Hematopoietic multipotent progenitor cell (in vitro differentiated cells): ENCODE results near the gene ZNF729. TPM values are rescaled to one million over a fixed set of nuclear protein-coding genes. Genes with fewer than 3 reads are reported as not detected.
"Not testable (repeated sequence)": the region's sequence is repeated elsewhere in the genome, so short reads cannot be mapped to it uniquely, and the experiment has no call there.

Experiments used
- DNase-seq, 3 donors: peaks; one replicate each; pipeline ENCODE4 v3.0.0-alpha.2; 2011 to 2015; ENCODE audit warnings: low read depth in 2 of 3, low spot score in 2 of 3
- small RNA-seq: library from RNA; depleted of rRNA; stranded (forward); fragments of <200 nt; gene quantifications from one replicate; pipeline ENCODE3, GENCODE V24; 2012
- total RNA-seq: library from RNA; depleted of rRNA; stranded (reverse); fragments of >200 nt; gene quantifications from one replicate; pipeline ENCODE4 v1.2.3, GENCODE V29; 2012

Gene ZNF729
- total RNA-seq: not detected

DNA sequence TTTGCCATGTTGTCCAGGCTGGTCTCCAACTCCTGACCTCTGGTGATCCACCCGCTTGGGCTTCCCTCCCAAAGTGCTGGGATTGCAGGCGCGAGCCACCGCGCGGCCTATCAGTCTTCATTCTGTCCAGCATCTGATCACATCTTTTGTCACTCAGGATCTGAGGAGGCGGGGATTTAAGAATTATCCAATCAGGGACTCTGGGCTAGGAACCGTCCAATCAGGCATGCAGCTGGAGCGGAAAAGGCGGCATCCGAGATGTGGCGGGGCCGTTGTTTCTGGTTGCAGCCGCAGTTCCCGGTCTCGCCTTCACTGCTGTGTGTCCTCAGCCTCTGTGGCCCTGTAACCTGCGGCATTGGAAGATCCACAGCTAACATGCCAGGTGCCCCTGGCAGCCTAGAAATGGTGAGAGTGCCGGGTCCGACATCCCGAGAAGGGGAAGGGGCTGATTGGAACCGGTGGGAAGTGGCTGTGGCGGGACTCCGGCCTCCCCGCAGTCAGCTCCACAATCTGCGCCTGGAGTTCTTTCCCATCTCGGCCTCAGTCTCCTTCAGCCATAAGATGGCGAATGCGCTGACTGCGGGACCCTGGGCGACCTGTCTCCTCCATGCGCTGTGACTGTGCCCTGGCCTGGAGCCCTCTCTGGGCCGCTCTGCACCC is at the start of gene ZNF729:
Gene ZNF729, plus strand, starts transcription at position 291 of the 660 bp plus-strand sequence. Its CDS starts 85 bp downstream, at position 376.
- DNase-seq: no peak

GRCh38 chr19:22256856-22257255 is 29.4 kb upstream of the ZNF729 start:
- no peak for DNase-seq

DNA sequence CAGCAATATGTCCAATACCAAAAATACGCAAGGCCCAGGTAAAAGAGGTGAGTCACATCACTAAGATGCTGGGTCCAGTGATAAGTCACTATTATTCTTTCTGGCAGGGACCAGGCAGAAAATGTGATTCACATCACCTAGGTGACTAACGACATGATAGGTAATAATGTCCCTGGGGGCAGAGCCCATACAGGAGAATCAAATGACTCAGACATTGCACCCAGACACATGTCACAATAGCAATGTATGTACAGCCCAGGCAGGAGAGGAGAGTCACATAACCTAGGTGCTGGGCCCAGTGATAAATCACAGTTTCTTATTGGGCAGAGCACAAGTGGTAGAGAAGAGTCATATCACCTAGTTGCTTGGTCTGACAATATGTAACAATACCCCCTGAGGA is 28.9 kb upstream of the ZNF729 start:
- no peak for DNase-seq

DNA sequence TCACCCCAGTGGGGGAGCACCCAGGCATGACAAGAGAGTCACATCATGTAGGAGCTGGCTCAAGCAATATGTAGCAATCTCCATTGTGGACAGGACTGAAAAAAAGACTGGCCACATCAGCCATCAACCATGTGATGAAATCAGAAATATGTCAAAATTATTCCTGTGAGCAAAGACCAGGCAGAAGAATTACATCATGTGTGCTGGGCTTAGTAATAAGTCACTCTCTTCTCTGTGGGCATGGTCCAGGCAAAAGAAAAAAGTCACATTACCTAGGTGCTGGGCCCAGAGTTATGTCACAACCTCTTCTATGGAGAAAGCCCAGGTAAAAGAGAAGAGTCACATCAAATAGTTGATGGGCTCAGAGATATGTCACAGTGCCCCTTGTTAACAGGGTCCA is 28.3 kb upstream of the ZNF729 start:
- DNase-seq: no peak

DNA sequence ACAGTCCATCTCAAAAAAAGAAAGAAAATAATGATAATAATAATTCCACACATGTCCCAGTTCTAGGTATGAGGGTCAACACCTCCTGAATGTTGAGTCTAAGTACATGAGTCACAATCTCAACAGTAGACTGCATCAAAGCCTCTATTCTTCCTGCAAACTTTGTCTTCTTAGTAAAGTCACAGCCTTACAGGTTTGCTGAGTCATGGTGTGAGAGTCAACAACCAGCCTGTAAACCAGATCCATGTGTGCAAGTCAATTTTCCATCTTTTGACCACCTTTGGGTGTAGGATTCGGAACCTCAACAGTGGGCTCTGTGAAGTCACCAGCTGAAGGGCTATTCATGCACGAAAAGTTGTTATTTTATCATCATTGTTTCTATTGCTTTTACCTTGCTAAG is 25.7 kb upstream of the ZNF729 start:
- DNase-seq: no peak

DNA sequence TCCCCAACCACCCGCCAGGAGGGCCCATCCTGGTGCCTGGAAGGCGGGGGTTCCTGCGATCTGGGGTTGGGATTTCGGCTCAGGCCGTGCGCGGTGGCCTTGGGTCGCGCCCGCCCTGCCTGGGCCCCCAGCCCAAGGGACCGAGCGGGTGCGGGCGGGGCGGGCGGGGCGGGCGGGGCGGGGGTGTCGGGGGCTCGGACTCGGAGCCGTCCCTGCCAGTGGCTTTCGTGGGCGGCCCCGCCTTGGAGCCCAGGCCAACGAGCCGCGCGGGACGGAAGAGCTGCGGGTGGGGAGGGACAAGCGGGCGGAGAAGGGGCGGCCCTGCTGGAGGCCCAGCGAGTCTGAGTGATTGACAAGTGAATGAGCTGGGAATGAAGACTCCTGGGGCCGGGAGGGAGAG is 24.6 kb upstream of the ZNF729 start:
- DNase-seq: no peak

GRCh38 chr19:22263121-22263520 is 23.1 kb upstream of the ZNF729 start:
- no peak for DNase-seq

GRCh38 chr19:22321554-22321953 is 35.3 kb downstream of the ZNF729 start:
- not testable (repeated sequence) for DNase-seq

GRCh38 chr19:22326219-22326618 is 40.0 kb downstream of the ZNF729 start:
- DNase-seq: no peak

GRCh38 chr19:22327321-22327720 is 41.1 kb downstream of the ZNF729 start:
- DNase-seq: no peak

- DNase-seq: no peak
These were observed 45.3 kb downstream of the ZNF729 start for GRCh38 chr19:22331521-22331920.

DNA sequence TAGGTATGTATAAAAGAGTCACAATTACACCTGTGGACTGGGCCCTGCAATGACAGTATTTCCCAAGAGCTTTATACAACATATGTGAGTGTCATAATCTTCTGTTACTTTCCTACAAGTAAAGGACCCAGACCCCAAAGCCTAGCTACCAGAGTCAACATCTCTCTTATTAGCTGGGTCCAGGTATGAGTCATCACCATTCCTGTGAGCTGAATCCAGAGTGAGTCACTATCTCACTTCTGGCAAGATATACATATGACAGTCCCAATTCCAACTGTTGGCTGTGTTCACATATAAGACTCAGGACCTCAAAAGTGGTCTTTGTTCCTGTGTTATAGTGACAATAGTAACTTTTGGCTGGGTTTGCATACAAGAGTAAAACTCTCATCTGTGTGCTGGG is 46.7 kb downstream of the ZNF729 start:
- no peak for DNase-seq

DNA sequence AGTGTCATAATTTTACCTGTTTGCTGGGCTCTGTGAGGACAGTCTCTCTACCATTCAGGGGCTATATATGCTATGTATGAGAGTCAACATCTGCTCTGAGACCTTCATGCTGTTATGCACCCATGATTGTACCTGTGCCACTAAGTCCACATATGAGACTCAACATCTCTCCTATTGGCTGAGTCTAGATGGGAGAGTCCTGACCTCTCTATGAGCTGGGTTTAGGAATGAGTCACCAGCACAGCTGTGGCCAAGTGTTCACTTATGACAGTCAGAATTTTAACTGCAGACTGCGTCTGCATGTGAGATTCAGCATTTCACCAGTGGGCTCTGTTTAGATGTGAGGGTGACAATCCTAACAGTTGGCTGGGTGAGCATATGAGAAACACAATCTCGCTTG is 49.5 kb downstream of the ZNF729 start:
- DNase-seq: no peak

DNA sequence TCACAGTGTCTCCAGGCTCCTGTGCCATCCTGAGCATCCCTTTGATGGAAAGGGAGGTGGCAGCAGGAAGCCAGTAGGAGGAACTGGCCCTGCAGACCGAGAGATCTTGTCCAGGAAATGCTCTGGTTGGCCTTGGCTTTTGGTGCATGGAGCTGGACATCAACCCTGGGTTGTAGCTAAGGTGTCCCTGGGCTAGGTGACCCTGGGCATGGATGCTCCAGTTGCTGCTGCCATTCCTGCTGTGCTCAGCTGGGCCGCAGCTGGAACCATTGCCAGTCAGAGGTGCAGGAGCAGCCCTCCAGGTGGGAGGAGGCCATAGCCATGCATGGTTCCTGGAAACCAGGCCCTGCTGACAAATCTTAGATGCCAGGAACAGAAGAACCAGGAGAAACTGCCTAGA is 68.4 kb downstream of the ZNF729 start:
- no peak for DNase-seq

Small RNA genes within 50 kb of the gene (small RNA-seq; reads per million reads assigned to genes)
- gene AC011494.1: not detected

Other genes with a start within 250 kb of the ZNF729 start
- 5.4 TPM for gene ZNF257, start 234.0 kb upstream of the ZNF729 start, total RNA-seq
- under 0.01 TPM for gene ZNF676, start 89.5 kb upstream of the ZNF729 start, total RNA-seq
- 1.3 TPM for gene ZNF98, start 135.9 kb downstream of the ZNF729 start, total RNA-seq